Dermis blood vessel endothelial cell (primary cell): ENCODE data around the gene EYS. TPM values are rescaled to one million over a fixed set of nuclear protein-coding genes. Genes with fewer than 3 reads are reported as not detected.

Experiments
- DNase-seq: peaks from one replicate; pipeline ENCODE4 v3.0.0; 2010
- total RNA-seq: library from RNA; depleted of rRNA; stranded (reverse); fragments of >200 nt; gene quantifications from 2 replicates; pipeline ENCODE4 v1.2.3, GENCODE V29; 2014

The EYS gene
- total RNA-seq, 1 donor from 2014 or later: not detected

DNA sequence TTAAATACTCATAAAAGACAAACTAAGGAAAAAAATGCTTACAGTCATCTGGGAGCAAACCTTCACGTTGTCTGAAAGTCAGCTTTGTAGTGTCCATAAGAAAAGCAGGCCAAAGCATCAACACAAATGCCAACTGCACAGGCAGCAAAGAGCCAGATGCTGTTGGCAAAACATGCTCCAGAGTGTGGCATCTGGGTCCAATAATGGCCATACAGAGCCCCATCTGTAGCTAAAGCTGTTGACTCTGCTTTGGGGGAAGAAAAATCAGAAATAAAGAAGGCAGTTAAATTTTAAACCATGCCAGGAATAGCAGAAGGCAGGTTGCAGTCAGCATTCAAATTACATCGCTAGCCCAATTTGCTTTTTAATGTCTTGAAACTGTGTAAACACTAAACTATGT, 776.3 kb downstream of the EYS start:
- DNase-seq: no peak

DNA sequence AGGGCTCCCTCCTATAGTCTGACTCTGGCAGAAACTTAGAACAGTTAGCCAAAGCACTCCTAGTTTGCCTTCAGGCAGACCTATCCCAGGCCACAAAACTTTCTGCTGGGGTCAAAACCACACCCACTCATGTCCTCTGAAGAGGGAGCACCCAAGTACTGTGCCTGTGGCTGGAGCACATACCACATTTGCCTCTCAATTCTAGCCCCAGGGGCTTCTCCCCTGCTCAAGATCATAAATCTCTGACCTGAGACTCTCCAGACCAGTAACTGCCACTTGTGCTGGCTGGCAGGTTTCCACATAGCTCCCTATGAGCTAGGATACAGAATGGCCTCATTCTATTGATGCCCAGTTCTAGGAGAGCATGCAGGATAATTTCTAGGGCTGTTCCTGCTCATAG, 781.0 kb downstream of the EYS start:
- no peak for DNase-seq

DNA sequence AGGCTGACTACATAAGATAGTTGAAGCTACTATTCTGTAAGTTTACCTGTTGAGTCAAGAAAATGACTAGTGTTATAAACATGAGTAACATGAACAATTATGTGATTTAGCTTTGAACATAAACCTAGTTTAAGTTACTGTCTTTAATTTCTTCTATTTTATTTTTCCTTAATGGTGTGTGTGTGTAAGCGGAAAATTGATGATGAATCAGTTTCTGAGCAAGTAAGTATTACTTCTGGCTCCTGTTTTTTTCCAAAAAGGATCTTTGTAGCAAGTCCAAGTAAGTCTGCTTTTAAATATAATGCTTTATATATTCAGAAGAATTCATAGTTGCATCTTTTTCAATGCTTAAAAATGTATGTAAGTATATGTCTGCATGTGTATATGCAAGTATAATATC, 786.8 kb downstream of the EYS start:
- no peak for DNase-seq

DNA sequence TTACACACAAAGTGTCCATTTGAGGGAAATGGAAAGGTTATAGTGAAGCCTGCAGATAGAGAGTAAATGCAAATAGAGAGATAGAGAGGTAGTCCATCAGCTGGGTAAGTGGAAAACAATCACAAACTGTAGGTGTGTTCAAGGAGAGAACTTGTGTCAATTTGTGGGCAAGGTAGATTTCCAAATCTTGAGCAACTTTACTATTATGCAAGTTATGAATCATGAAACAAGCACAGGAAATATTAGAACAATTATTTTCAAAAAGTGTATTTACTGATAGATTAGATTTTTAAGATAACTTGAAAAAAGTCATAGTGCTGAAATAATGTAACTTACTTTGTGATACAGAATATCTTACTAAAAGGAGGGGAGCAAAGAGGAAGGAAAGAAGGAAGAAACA, 792.9 kb downstream of the EYS start:
- no peak for DNase-seq

DNA sequence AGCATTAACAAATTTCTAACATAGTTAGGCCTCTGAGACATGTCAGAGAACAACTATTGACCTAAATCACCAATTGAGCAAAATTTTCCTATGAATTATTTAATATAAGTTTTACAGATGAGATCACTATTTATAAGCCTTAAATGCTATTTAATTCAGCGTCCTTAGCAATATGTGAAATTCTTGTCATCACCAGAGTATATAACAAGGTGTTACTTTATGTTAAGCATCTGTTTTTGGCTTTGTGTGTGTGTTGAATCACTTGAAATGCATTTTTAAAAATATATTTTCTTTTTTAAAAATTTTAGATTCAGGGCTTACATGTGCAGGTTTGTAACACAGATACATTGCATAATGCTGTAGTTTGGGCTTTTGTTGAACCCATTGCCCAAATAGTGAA, 794.1 kb downstream of the EYS start:
- no peak for DNase-seq

DNA sequence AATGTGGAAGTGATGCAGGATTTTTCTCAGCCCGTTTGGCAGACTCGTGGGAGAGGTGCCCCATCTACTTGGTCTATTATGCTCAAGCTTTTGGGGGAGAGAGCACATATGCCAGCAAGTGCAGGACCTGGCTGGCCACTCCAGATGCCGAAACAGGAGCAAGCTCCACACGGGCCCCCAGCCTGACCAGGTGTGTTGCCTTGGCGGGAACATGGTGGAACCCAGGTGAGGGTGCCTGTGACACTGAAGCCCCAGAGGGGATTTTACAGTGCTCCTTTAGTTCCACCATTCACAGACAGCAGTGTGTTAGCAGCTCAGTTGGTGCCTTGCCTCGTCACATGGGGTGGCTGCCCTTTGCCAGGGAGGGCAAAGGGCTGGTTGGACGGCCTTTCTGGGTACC, 798.9 kb downstream of the EYS start:
- no peak for DNase-seq

DNA sequence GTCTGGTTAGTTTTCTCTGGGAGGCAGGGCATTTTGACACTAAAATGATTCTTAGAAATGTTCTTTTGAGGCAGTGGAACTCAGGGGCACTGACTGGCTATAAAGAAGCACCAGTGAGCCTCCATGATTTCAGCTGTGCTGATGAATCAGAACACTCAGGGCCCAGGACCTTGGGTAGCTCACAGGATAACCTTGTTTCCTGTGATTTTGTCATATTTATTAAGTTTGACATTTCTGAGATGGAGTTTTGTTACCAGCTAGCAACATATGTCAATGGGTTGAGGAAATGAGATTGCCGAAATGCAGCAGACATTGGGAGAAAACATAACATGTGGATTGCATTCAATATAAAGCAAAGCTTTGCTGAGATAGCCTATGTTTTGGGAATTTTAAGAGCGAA, 802.4 kb downstream of the EYS start:
- DNase-seq: peak; percentile 65

DNA sequence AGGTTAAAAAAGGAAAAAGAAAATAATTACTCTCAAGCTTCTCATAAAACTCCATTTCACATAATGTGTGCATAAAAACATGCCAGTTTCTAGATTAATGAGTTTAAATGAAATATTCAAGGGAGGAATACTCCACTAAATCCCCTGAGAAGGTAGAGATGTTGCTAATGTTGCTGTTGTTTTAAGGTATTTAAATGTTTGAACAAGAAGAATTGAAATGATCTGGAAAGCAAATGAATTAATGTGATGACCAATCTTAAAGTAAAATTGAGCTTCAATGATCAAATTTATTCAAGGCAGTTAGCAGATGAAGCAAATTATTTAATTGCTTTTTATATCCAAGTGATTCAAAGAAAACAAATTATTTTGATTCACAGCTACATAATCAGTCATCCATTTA, 804.4 kb downstream of the EYS start:
- DNase-seq: no peak

DNA sequence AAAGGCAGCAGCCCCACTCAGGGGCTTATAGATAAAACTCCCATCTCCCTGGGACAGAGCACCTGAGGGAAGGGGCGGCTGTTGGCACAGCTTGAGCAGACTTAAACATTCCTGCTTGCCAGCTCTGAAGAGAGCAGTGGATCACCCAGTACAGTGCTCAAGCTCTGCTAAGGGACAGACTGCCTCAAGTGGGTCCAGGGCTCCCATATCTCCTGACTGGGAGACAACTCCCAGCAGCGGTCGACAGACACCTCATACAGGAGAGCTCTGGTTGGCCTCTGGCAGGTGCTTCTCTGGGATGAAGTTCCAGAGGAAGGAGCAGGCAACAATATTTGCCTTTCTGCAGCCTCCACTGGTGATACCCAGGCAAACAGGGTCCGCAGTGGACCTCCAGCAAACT, 810.1 kb downstream of the EYS start:
- DNase-seq: no peak

DNA sequence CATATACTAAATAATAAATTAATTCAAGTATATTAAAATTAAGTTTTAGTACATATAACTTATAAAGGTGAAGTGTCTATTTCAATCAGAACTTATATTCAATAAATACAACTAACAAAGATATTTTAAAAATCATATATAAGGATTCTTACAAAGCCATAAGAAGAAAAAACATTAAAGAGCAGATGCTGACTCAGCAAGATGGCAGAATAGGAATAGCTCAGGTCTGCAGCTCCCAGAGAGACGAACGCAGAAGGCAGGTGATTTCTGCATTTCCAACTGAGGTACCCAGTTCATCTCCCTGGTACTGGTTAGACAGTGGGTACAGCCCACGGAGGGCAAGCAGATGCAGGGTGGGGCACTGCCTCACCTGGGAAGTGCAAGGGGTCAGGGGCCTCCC, 811.1 kb downstream of the EYS start:
- no peak for DNase-seq

DNA sequence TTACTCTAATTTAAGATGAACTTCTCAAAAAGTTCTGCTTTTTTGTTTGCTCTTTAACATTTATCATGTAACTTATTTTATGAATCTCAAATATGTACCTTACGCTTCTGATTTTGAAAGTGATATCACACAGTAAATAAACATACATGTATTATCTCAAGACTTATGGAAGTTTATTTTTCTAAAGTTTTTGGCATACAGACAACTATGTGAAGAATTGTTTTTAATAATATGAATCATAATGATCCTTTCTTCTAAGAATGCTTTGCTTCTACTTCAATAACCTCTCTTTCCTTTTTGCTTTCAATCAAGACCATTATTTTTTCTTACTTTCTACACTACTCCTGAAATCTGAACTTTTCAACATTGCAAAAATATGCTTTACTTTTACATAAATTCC, 816.4 kb downstream of the EYS start:
- DNase-seq: peak; percentile 47

DNA sequence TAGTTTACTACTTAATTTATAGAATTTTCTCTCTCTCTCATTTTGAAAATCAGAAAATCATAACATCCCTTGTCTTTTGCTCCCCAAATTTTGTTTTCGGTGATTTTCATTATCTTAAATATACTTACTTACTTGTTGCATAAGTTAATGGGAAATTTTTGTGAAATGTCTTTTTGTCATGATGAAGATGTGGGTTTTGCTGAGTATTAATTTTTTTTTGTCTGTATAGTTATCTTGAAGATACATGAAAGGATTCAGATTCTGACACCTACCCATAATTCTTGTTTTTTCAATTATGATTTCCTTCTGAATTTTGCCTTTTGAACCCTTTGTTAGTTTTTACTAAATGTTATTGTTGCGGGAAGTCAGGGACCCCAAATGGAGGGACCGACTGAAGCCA, 817.9 kb downstream of the EYS start:
- no peak for DNase-seq

DNA sequence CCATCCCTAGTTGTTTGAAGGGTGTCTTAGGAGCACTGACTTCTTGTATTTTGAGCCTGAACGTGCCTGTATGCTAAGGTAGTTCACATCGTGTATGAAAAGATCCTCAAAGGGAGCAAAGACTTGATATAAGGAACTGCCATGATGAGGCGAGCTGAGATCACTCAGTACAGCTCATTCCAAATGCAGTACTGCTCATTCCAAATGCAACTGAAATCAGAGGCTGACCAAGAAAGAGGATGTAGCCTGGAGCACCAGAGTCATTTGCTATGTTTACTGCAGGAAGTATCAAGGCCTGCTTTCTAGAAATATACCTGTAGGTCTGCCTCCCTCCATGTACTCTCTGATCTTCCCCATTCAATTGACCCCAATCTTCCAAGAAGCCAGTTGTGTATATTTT, 832.2 kb downstream of the EYS start:
- no peak for DNase-seq

DNA sequence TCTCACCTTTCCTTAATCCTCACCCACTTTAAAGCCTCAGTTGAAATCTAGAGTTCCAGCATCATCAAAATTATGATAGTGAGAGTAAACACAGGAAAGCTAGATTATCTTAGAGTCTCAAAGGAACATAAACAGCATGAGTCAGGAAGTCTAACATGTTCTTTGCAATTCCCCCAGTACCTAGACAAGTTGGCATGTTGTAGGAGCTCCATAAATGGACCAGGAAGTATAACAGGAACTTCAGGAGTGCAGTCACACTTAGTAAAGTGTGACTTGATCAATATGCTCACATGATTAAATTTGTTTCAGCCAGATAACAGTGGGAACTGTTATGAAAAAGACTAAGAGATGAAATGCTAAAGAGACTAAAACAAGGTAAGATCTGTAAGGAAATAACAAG, 834.4 kb downstream of the EYS start:
- no peak for DNase-seq

DNA sequence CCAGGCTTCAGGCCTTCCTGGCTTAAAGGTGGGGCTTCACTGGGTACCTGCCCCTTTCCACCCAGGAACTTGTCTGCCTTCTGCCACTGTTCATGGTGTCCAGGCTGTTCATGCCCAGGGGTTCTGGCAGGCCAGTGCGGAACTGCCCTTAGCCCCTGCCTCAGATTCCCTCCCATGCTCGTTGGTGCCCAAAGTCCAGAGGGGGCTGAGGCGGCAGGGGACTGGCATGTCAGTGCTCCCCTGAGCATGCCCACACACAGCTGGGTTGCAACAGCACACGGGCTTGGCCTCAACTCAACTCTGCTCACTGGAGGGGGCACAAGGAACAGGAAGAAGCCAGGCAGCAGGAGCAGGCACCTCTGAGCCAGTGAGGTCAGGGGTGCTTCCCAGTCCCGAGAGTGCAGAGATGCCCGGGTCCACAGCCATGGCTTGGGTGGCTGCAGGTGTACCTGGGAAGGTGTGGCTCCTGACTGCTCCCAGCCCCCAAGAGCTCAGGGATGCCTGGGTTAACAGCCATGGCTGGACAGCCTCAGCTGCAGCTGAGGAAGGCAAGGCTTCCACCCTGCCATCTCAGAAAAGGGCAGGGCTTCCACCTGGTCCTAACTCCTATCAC, 845.9 kb downstream of the EYS start:
- no peak for DNase-seq

DNA sequence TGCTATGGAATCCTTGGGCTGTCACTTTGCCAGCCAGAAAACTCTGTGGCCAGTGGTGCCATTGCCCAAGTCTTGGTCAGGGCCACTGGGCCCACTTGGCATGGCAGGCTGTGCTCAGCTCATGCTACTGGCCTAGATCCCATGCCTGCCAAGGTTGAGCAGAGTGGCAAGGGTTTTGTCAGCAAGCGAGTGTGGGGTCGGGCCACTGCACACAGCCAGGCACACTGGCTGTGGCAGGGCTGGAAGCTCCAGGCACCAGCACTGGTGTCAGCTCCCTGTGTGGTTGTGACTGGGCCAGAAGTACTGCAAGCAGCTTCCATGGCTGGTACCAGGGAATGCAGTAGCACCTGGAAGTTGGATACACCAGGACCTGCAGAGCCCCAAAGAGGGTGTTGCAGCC, 846.8 kb downstream of the EYS start:
- DNase-seq: no peak

DNA sequence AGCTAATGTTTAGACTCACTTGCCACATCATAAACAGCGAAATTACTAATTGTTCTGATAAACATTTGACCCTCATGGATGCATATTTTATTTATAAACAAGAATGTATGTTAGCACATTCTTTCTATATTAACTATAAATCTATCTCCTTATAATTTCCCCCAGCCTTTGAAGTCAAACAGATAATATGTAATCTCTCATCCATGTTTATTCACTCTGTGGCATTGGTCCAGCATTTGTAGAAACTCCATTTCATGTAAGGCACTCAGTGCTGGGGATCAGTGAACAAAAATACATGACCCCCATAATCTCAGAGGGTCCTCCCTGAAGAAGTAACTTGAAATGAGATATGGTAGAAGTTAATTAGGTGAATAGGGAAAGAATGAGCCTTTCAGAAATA, 856.9 kb downstream of the EYS start:
- no peak for DNase-seq

DNA sequence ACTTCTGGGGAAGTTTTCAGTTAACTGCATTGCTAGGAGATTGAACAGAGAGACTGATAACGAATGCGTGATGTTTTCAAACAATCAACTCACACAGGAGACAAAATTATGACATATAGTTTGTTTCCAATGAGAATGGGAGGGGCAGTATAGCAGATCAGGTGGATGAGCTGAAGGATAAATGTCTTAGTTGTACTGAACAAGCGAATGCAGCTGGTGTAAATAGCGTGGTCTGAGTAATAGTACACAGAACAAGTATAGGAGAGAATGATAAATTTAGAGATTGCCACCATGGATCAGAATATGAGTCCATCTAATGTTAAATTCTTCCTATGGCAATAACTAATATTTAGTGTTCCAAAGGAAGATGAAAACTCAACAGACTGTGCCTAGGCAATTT, 858.6 kb downstream of the EYS start:
- DNase-seq: no peak

DNA sequence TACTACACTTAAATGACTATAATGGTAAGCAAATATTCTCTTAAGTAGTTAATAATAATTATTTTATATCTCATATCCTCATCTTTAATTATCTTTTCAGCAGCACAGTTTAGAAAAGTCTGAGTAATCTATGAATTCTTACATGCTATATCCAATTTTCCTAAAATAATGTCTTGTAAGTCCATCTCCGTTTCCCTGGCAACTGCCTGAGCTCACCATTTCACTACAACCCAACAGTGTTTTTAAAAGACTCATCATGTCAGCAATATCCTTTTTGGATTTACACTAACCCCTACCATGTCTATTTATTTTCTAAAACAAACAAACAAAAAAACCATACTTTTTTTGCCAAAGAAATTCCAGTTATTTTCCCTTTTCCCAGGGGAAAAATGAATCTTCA, 859.6 kb downstream of the EYS start:
- DNase-seq: no peak

DNA sequence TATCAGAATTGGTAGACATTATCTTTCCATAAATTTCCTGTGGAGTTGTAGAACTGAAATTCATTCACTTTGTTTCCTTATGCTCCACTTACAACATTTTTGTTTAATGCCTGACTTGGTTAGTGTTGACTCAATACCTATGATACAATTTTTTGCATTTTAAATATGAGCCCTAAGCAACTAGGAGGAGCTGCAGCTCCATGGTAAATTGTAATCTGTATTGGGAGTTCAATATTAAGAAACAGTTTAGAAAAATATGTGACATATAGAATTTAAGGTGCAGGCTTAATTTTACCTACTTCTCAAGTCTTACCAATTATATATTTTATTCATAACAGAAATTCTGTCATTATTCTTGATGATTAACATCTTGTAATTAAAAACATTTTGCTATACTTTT, 868.3 kb downstream of the EYS start:
- peak; percentile 36 for DNase-seq

DNA sequence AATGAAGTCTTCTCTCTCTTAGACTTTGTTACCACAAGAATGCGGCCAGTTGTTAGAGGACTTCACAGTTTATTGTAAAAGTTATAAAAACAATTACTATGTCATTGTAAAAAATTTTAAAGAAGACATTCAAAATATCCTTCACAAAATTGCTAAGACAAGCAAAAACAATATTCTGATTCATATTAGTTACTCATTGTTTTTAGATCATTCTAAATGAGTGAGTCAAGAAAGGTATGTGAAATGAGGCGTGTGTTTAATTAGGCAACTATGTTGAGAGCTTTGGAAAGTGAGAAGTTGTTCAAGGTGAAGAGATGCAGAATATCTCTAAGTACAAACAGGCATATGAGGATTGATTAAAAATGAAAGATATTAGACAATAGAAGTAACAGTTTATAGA, 875.3 kb downstream of the EYS start:
- DNase-seq: no peak

DNA sequence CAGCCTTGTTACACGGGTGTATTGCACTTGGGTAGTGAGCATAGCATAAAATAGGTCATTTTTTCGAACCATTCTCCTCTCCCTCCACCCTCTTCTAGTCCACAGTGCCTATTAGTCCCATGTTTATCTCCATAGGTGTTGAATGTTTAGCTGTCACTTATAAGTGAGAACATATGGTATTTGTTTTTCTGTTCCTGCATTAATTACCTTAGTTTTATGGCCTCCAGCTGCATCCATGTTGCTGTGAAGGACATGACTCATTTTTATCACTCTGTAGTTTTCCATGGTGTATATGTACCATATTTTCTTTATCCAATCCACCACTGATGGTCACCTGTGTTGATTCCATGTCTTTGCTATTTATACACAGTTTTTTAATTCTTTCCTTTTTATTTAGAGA, 889.5 kb downstream of the EYS start:
- DNase-seq: no peak

DNA sequence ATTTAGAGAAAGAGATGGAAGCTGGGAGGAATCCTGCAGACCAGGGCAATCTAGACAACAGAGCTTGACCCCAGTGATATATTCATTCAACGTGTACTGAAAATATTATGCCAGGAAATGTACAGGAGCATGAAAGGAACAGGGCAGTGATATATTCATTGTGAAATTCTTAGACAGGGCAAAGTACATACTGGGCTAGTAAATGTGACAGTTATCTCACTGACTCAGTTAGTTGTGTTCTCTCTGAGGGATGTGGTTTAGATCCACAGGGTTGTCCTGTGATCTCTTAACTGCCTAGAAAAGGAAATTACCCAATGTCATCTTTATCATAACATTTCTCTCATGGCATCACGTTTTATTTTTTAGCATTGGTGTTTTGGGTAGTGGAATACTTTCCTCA, 891.3 kb downstream of the EYS start:
- no peak for DNase-seq

DNA sequence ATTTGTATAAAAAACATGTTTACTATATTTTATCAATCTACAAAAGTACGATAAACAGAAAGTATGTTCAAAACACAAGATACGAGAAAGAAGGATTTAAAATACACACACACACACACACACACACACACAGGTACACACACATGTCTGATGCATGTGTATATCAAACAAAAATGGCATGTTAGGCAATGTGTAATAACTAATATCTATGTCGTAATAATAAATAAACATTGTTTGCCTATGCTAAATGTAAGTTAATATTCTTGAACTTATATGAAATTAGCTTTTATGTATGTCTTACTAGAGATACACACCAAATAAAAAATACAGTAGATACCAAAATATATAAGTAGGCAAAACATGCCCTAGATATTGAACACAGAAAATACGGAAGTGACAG, 894.9 kb downstream of the EYS start:
- DNase-seq: no peak

DNA sequence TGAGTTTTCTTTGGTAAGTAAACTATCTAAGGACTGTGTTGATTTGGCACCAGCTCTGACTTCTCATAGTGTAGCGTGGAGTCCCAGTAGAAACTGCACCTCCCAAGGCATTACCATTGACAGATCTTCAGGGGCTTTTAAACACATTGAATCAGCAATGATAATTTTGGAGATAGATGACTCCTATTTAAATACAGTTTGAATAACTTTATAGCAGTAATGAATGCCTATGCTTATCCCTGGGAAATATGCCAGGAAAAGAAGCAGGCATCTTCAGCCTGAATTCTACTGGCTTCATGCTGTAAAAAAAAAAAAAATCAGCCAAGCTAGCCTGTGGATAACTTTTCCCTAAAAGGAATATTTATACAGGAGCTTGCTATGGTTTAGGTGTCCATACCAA, 895.9 kb downstream of the EYS start:
- no peak for DNase-seq

DNA sequence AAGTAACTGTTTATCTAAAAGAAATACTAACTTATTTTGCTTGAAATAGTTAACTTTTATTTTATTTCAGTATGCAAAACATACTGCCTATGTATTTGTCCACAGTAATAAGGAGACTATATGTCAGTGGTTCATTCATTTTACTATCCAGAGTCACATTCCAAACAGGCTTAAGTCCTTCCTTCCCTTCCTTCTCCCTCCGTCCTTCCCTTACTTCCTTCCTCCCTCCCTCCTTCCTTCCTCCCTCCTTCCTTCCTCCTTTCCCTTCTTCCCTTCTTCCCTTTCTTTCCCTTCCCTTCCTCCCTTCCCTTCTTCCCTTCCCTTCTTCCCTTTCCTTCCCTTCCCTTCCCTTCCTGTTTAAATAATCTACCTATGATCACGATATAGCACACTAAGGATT, 899.2 kb downstream of the EYS start:
- DNase-seq: no peak
